K562 (cell line): ENCODE measurements around the gene SLFNL1. TPM values are rescaled to one million over a fixed set of nuclear protein-coding genes. Genes with fewer than 3 reads are reported as not detected.

Experiments used
- ATAC-seq: fragments of 200-7000 bp; cut with Tn5 transposase; 3 replicates; pipeline ENCODE4 v1.9.1; 2020; ENCODE audit warnings: moderate library complexity
- BruUV-seq: library from RNA; stranded (reverse); fragments of 400-500 nt; replicated peaks from 2 replicates; lab custom pipeline; 2021; lab: Mats Ljungman, UMichigan
- CTCF ChIA-PET: fragments of 300-600 bp; formaldehyde crosslinking; extraction: SDS; loops from one replicate; lab custom pipeline; 2021; ENCODE audit warnings: low intra/inter-chr PET ratio; lab: Yijun Ruan, JAX
- POLR2A ChIA-PET: fragments of 300-600, 350-650 bp; sonication (Branson Sonifier 250); formaldehyde crosslinking; extraction: SDS; loops from one replicate; lab custom pipeline; 2021; ENCODE audit warnings: antibody characterized with exemption, inconsistent platforms; lab: Yijun Ruan, JAX
- DNase-seq, 4 experiments: peaks; one replicate each; pipeline versions ENCODE4 v3.0.0 to v3.0.0-alpha.2; 2011 to 2018; ENCODE audit warnings: low spot score in 3 of 4, mixed read lengths in 3 of 4; ENCODE audit errors: extremely low read depth in 1 of 4
- FAIRE-seq: peaks from 2 replicates; lab custom pipeline; 2011; peaks lifted over from hg19 to GRCh38; lab: Jason Lieb, UNC
- H2AFZ ChIP-seq: 2 replicates; pipeline ENCODE4 v1.6.0; 2011; ENCODE audit warnings: low read depth, low read length, control low read depth, inconsistent platforms
- H3K27ac ChIP-seq: fragments of 200-600 bp; 3 replicates; pipeline ENCODE4 v1.8.0; 2011; ENCODE audit warnings: low read depth, mild to moderate bottlenecking, control low read depth, inconsistent platforms, low read length, moderate library complexity, mixed read lengths; ENCODE audit errors: extremely low read depth
- H3K27me3 ChIP-seq, 2 experiments: fragments of 300-600 bp in 1 of 2; 2 replicates in 1 of 2; 3 replicates in 1 of 2; pipeline versions ENCODE4 v1.6.0 to v1.8.0; 2011; ENCODE audit warnings: inconsistent platforms in 2 of 2, low read length in 2 of 2, mild to moderate bottlenecking in 1 of 2, mixed read lengths in 1 of 2, moderate library complexity in 1 of 2; ENCODE audit not compliant: control insufficient read depth in 2 of 2, insufficient read depth in 2 of 2
- H3K36me3 ChIP-seq: fragments of 300-600 bp; 3 replicates; pipeline ENCODE4 v1.8.0; 2011; ENCODE audit warnings: mild to moderate bottlenecking, low read length, inconsistent platforms; ENCODE audit not compliant: control insufficient read depth, insufficient read depth
- H3K4me1 ChIP-seq, 2 experiments: fragments of 200-600 bp in 1 of 2; replicated peaks in 1 of 2; 2 replicates in 1 of 2; 3 replicates in 1 of 2; pipeline versions ENCODE4 v1.5.1 to v1.8.0; 2011; ENCODE audit warnings: inconsistent platforms in 2 of 2, low read length in 2 of 2, mild to moderate bottlenecking in 1 of 2, mixed read lengths in 1 of 2, moderate library complexity in 1 of 2; ENCODE audit not compliant: control insufficient read depth in 2 of 2, insufficient read depth in 2 of 2
- H3K4me2 ChIP-seq: 2 replicates; pipeline ENCODE4 v1.6.1; 2011; ENCODE audit warnings: low read length, control low read depth, inconsistent platforms, mixed read lengths; ENCODE audit not compliant: insufficient read depth
- H3K4me3 ChIP-seq: fragments of 200-600 bp; sonication (generic), shearing (Covaris generic); 2 replicates; pipeline ENCODE4 v1.5.1; 2016; ENCODE audit warnings: control low read depth, inconsistent platforms
- H3K79me2 ChIP-seq: fragments of 200-600 bp; 3 replicates; pipeline ENCODE4 v1.8.0; 2011; ENCODE audit warnings: low read length, inconsistent platforms; ENCODE audit not compliant: control insufficient read depth, insufficient read depth
- H3K9ac ChIP-seq, 2 experiments: 2 replicates each; pipeline versions ENCODE4 v1.6.0 to v1.6.1; 2011; ENCODE audit warnings: low read depth in 2 of 2, low read length in 2 of 2, control low read depth in 1 of 2, inconsistent platforms in 1 of 2, mild to moderate bottlenecking in 1 of 2, mixed read lengths in 1 of 2; ENCODE audit not compliant: insufficient read depth in 1 of 2
- H3K9me1 ChIP-seq: one replicate; pipeline ENCODE4 v1.6.0; 2011; ENCODE audit warnings: inconsistent platforms, mild to moderate bottlenecking, low read length, moderate library complexity; ENCODE audit not compliant: control insufficient read depth, insufficient read depth
- H3K9me3 ChIP-seq: replicated peaks from 2 replicates; pipeline ENCODE4 v1.5.1; 2011; ENCODE audit warnings: low read depth, low read length, inconsistent platforms; ENCODE audit not compliant: control insufficient read depth, insufficient read depth
- H4K20me1 ChIP-seq: replicated peaks from 2 replicates; pipeline ENCODE4 v1.6.1; 2011; ENCODE audit warnings: low read length, inconsistent platforms, mixed read lengths; ENCODE audit not compliant: control insufficient read depth, insufficient read depth
- ARNT ChIP-seq, 2 experiments: fragments of 450-650 bp; IDR thresholded peaks; 2 replicates each; pipeline ENCODE4 v1.6.1; 2016; ENCODE audit warnings: mild to moderate bottlenecking in 1 of 2
- EGR1 ChIP-seq: fragments of 450-650 bp; conservative IDR thresholded peaks from 2 replicates; pipeline ENCODE4 v1.6.1; 2017; ENCODE audit warnings: mild to moderate bottlenecking
- EWSR1 ChIP-seq: fragments of 450-650 bp; IDR thresholded peaks from 2 replicates; pipeline ENCODE4 v1.6.1; 2018; ENCODE audit warnings: borderline replicate concordance, mild to moderate bottlenecking, low read depth, moderate library complexity; ENCODE audit not compliant: partially characterized antibody
- FOXP4 ChIP-seq: sonication (generic); formaldehyde crosslinking; IDR thresholded peaks from 2 replicates; pipeline ENCODE4 v1.8.0; 2022; ENCODE audit warnings: mild to moderate bottlenecking, missing genetic modification reagents, borderline replicate concordance
- GMEB1 ChIP-seq: fragments of 250-450 bp; sonication (Bioruptor Pico); IDR thresholded peaks from 2 replicates; pipeline ENCODE4 v1.4.0; 2020; ENCODE audit warnings: mild to moderate bottlenecking
- LEF1 ChIP-seq: fragments of 450-650 bp; IDR thresholded peaks from 2 replicates; pipeline ENCODE4 v1.6.1; 2016; ENCODE audit warnings: mild to moderate bottlenecking
- MCM7 ChIP-seq, 2 experiments: fragments of 450-650 bp; IDR thresholded peaks; 2 replicates each; pipeline ENCODE4 v1.6.1; 2016 to 2018
- MLLT1 ChIP-seq, 2 experiments: fragments of 450-650 bp; IDR thresholded peaks; 2 replicates each; pipeline ENCODE4 v1.6.1; 2016
- SUPT5H ChIP-seq: fragments of 450-650 bp; IDR thresholded peaks from 2 replicates; pipeline ENCODE4 v1.6.1; 2016
- TEAD1 ChIP-seq, 2 experiments: fragments of 450-650 bp in 1 of 2; sonication (generic) in 1 of 2; formaldehyde crosslinking; IDR thresholded peaks; 2 replicates each; pipeline versions ENCODE4 v1.4.0 to v1.8.0; 2020 to 2022; ENCODE audit warnings: mild to moderate bottlenecking in 2 of 2, missing genetic modification reagents in 1 of 2
- ZBTB26 ChIP-seq: fragments of 450-650 bp; formaldehyde crosslinking; IDR thresholded peaks from 2 replicates; pipeline ENCODE4 v1.4.0; 2022; ENCODE audit warnings: missing genetic modification characterization
- ZNF133 ChIP-seq: fragments of 250-450 bp; sonication (Bioruptor Pico); IDR thresholded peaks from 2 replicates; pipeline ENCODE4 v1.4.0; 2020; ENCODE audit warnings: mild to moderate bottlenecking
- ZNF444 ChIP-seq: fragments of 250-450 bp; sonication (Bioruptor Pico); IDR thresholded peaks from 2 replicates; pipeline ENCODE4 v1.4.0; 2020; ENCODE audit warnings: mild to moderate bottlenecking, moderate library complexity
- WGBS: fragments of 100-300 bp; shearing (Covaris generic); methylation state at CpG from one replicate; pipeline ENCODE4 v1.1.6; 2016; ENCODE audit warnings: low coverage, mixed read lengths; ENCODE audit not compliant: insufficient coverage; ENCODE audit errors: missing lambda C conversion rate; 5-methylcytosine and 5-hydroxymethylcytosine counted together
- in situ Hi-C: fragments of 300-500 bp; cut with MboI; formaldehyde crosslinking; loops from 4 replicates; pipeline ENCODE4 v1.15.0; 2018; ENCODE audit warnings: inconsistent platforms, mixed read lengths
- intact Hi-C: fragments of 100-400 bp; cut with micrococcal nuclease; formaldehyde crosslinking; loops from 2 replicates; pipeline ENCODE4 v1.14.2; 2022
- polyA plus RNA-seq, 8 experiments: library from polyadenylated mRNA; depleted of rRNA in 4 of 8; stranded (reverse) in 5 of 8; unstranded in 3 of 8; fragments of >200 nt; fragmentation: Nextera tagmentation in 2 of 8; fragmentation: Illumina TruSeq in 1 of 8; extraction: Ambion mirVana in 2 of 8; extraction: Trizol in 1 of 8; gene quantifications; 2 replicates each; pipeline versions ENCODE4 v1.2.1 to v1.2.3, GENCODE V29; 2011 to 2014; ENCODE audit warnings: inconsistent platforms in 1 of 8, missing spikeins in 1 of 8
- total RNA-seq, 7 experiments: library from RNA; depleted of rRNA in 6 of 7; stranded (reverse); fragments of >200 nt in 6 of 7; fragmentation: Illumina TruSeq in 2 of 7; extraction: Trizol in 2 of 7; gene quantifications; 2 replicates each; pipeline versions ENCODE4 v1.2.1 to v1.2.3, GENCODE V29; 2011 to 2021; ENCODE audit warnings: low replicate concordance in 1 of 7

The SLFNL1 gene
- total and polyA plus RNA-seq, 9 of the 15 experiments (the other 6 are each of a cell fraction or from before 2014, with no cell fraction given) = 0.05 to 0.14 (median 0.06) TPM; not detected in 5

- Histone ChIP-seq H3K9me1 (peaks cover 4% of the 10 kb centered on the region), H3K27me3 (no peaks in the 10 kb centered on the region), H3K4me1 (peaks cover 17 to 19% of the 10 kb centered on the region in 2 experiments), H3K79me2 (peaks cover 52% of the 10 kb centered on the region), H3K9me3 (no peaks in the 10 kb centered on the region), H2AFZ (no peak overlapping the region), H3K4me3 (no peak overlapping the region), H4K20me1 (peaks cover 11% of the 10 kb centered on the region), H3K27ac (no peak overlapping the region)
- ATAC-seq (no peak), FAIRE-seq (no peak), DNase-seq (no peak)
- BruUV-seq = no TSS peak
- in situ Hi-C loops = no loop called here
- POLR2A ChIA-PET = interaction anchor here (1.1 to 3.9 kb wide), 2 partner anchors 11 to 86 kb away, joined by 3 to 24 read pairs; no protein-coding TSS in a partner anchor
- no peak for TF ChIP-seq MCM7 (IDR thresholded peaks at IDR 0.05)
- TF ChIP-seq FOXP4 = no peak
- no peak for TF ChIP-seq EWSR1
- TF ChIP-seq TEAD1 (CRISPR knock-in tag; IDR thresholded peaks at IDR 0.05) = no peak
- TF ChIP-seq SUPT5H = no peak
- TF ChIP-seq ZNF133 (CRISPR knock-in tag) = no peak
- no peak for TF ChIP-seq EGR1
- TF ChIP-seq MLLT1 (IDR thresholded peaks at IDR 0.05) = no peak
- TF ChIP-seq ZBTB26 (CRISPR knock-in tag) = no peak
- no peak for TF ChIP-seq LEF1
- TF ChIP-seq ARNT (IDR thresholded peaks at IDR 0.05) = no peak
- TF ChIP-seq GMEB1 = no peak
- no peak for TF ChIP-seq ZNF444 (CRISPR knock-in tag)
- TF ChIP-seq, all 486 proteins: peak for 0
- no peak overlapping the region for H3K4me2 ChIP-seq
- intact Hi-C loops = no loop called here
- H3K9ac ChIP-seq = no peak overlapping the region
- peaks cover 93% of the 10 kb centered on the region for H3K36me3 ChIP-seq
- 93% methylated on average over 5 of the region's 5 CpGs for WGBS
- CTCF ChIA-PET = no interaction called here
Observed at GRCh38 chr1:40985161-40985560, 36.4 kb downstream of the SLFNL1 start.
